CD4-positive, alpha-beta T cell treated with Interleukin-6 for 4 hours (primary cell): Measurements from ENCODE around the gene ACTR2.
"Not testable (repeated sequence)": the region's sequence is repeated elsewhere in the genome, so short reads cannot be mapped to it uniquely, and the experiment has no call there.

Experiments used
- DNase-seq: peaks from one replicate; pipeline ENCODE4 v3.0.0-alpha.2; 2020; ENCODE audit warnings: mixed read lengths

ACTR2 gene

GRCh38 chr2:65231121-65231520, 3.5 kb downstream of the ACTR2 start:
- no peak for DNase-seq

GRCh38 chr2:65231892-65232477, 4.4 kb downstream of the ACTR2 start:
- DNase-seq, result no peak

- no peak for DNase-seq
Observed at GRCh38 chr2:65232636-65233035, 5.0 kb downstream of the ACTR2 start.

DNA sequence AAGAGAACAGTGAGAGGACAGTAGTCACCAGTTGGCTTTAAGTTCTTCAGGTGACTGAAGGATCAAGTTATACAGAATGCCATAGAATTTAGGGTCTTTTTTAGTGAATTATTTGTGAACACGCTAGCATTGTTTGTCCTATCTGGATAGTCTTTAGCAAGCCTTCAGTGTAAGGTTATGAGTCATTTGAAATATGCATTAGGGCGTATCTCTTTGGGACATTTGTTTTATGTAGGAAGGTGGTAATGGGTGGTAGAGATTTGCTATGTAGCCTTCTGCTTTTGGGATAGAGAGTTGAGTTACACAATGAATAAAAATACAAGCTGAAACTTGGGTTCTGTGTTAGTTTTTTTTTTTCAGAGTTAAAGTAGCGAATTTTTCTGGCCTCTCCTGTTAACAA, 13.0 kb downstream of the ACTR2 start:
- no peak for DNase-seq

DNA sequence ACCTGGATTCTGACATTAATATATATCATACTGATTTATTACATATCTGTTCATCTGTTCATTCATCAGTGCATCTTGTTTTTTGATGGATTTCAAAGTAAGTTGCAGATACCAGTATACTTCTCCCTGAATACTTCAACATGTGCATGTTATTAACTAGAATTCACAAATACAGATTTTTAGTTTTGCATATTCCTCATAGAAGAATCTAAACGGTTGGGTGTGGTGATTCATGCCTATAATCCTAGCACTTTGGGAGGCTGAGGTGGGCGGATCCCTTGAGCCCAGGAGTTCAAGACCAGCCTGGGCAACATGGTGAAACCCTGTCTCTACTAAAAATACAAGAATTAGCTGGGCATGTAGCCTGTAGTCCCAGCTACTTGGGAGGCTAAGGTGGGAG, 16.8 kb downstream of the ACTR2 start:
- not testable (repeated sequence) for DNase-seq

DNA sequence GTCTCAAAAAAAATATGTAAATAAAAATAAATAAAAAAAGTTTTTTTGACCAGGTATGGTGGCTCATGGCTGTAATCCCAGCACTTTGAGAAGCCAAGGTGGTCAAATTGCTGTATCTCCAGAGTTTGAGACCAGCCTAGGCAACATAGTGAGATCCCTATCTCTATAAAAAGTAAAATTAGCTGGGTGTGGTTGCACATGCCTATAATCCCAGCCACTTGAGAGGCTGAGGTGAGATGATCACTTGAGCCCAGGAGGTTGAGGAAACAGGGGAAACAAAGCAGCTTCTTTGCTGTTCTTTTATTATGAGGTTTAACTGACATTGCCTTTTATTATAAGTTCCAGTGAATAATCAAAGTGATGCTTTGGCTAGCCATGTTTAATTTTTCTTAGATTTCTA, 25.0 kb downstream of the ACTR2 start:
- DNase-seq, result no peak

DNA sequence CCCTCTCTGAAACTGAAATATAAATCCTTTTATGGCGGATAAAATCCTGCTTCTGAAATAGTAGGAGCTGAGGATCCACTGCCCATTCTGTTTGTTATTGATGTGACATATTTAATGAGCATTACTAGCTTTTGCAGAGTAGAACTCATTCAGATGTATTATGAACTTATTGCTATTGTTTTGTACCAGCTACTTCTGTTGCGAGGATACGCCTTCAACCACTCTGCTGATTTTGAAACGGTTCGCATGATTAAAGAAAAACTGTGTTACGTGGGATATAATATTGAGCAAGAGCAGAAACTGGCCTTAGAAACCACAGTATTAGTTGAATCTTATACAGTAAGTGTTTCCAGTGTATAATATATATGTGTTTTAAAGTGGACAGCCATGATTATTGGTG, 27.7 kb downstream of the ACTR2 start:
- DNase-seq, result no peak

- no peak for DNase-seq
Observed at GRCh38 chr2:65256054-65256453, 28.4 kb downstream of the ACTR2 start.

DNA sequence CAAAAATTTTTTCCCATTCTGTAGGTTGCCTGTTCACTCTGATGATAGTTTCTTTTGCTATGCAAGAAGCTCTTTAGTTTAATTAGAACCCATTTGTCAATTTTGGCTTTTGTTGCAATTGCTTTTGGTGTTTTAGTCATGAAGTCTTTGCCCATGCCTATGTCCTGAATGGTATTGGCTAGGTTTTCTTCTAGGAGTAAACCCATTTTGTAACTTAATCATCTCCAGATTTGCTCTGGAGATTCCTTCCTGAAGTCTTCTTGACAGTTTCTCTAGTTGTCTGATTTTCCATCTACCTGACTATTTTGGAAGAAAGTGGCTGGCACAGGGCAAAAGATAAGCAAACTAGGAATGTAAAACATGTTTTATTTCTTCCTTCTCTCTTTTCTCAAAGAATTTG, 30.2 kb downstream of the ACTR2 start:
- DNase-seq, result not testable (repeated sequence)

DNA sequence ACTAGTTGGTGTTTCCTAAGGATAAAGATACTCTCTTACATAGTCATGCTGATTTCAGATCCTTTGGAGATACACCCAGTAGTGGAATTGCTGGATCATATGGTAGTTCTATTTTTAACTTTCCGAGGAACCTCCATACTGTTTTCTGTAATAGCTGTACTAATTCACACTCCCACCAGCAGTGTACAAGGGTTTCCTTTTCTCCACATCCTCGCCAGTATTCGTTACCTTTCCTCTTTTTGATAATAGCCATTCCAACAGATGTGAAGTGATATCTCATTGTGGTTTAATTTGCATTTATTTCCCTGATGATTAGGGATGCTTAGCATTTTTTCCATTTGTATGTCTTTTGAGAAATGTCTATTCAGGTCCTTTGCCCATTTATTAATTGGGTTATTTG, 34.0 kb downstream of the ACTR2 start:
- no peak for DNase-seq

DNA sequence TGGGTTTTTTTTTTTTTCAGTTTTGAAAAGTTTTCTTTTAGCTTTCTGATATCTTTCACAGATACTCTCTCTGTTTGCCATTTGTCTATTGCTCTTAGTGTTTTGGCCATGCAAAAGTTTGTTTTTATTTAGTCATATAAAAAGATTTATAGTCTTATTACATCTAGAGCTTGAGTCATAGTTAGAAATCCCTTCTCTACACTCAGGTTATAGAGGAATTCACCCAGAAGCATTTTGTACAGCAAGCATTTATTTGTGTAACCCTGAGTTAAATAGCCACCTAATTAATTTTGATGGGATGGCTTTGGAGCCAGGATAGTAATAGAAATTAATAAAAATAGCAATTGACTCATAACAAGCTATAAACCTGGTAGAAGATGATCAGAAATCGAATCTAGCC, 35.6 kb downstream of the ACTR2 start:
- no peak for DNase-seq

DNA sequence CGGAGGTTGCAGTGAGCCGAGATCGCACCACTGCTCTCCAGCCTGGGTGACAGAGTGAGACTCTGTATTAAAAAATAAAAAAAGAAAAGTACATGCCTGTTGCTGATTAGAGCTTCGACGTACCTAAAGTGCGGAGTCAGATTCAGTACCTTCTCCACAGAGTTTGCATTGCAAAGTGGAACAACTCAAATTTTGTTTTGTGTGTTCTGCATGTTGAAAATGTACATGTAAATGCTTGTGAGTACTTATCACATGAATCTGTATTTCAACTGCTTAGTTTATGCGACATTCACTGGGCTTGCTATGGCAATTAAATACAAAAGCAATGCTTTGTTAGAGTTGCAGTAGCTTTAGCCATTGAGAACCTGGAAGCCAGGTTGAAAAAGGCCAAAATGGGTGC, 36.4 kb downstream of the ACTR2 start:
- no peak for DNase-seq

- DNase-seq, result peak; percentile 32
Observed at GRCh38 chr2:65264821-65265670, 37.4 kb downstream of the ACTR2 start.

DNA sequence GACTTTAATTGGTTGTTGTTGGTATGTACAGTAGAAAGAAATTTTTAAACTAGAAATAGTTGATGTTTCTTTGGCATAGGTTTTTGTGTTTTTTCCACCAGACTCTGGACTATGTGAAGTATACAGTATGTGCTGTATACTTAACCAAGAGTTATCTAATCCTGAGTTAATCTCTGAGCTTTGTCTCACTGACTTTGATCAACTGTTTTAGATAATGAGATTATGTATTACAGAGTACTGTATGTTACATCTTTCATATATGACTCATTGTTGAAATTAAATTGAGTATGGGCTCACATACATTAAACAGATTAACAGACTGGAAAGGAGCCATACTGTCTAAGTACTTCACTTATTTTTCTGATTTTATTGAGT, 38.0 kb downstream of the ACTR2 start:
- DNase-seq, result no peak

GRCh38 chr2:65267008-65267407, 39.4 kb downstream of the ACTR2 start:
- DNase-seq, result no peak

GRCh38 chr2:65268957-65269356, 41.3 kb downstream of the ACTR2 start:
- DNase-seq, result no peak

DNA sequence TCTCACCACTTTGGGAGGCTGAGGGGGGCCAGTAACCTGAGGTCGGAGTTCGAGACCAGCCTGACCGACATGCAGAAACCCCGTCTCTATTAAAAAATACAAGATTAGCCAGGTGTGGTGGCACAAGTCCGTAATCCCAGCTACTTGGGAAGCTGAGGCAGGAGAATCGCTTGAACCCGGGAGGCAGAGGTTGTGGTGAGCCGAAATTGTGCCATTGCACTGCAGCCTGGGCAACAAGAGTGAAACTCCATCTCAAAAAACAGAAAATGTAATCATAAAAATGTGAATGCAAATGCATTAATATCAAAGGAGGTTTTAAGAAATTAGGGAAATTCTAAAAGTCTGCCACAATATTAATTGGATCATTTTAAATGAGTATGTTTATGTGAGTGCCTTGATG, 45.7 kb downstream of the ACTR2 start:
- no peak for DNase-seq

DNA sequence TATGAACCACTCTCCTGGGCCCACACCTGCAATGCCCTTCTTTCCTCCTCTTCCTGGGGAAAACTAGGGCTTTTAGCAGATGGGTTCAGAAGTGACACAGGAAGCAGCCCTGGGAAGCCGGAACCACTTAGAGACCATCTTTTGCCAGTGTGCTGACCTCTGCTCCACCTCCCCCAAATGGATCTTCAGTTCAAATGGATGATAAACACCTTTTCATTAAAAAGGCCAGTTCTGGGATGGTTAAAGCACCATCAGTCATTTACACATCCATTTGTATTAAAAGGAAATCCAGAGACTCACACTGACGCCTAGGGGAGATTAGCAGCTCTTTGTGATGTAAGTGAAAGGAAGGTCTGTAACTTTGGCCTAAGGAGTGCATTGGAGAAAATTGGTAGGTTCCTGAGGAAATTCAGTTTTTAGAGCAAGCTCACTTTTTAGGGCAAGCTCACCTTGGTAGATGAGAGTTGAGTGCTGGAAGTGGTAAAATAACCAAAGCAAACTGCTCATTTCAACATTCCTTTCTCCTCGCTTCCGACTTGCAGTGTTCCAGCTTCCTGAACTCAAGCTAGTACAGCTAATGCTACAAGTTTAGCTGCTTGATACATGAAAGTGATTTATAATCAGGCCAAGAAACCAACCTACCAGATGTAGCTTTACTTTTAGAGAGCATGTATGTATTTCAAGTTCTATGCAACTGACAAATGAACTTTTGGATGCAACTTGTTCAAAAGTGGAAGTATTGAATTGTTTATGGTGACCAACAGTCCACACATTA, 47.7 kb downstream of the ACTR2 start:
- no peak for DNase-seq

GRCh38 chr2:65276609-65277008, 49.0 kb downstream of the ACTR2 start:
- DNase-seq, result no peak

DNA sequence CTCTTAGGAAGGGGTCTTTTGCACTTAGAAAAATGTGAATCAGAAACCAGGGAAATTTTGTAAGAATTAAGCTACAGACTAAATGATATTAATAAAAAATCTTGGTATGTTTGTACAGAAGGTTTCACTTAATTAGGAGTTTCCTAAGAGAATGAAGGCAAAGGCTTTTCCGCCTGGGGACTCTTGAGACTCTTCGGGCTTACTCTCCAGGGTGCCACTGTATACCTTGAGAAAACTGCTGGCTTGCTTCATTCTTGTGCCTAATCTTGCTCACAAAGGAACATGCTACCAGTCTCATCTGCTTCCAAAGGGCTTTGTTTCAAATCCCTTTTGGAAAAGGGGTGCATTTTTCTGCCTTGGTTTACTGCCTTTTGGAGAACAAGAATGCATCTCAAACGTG, 49.5 kb downstream of the ACTR2 start:
- DNase-seq, result no peak

GRCh38 chr2:65277791-65278483, 50.3 kb downstream of the ACTR2 start:
- DNase-seq, result no peak

- DNase-seq, result no peak
Observed at GRCh38 chr2:65278531-65278981, 50.9 kb downstream of the ACTR2 start.

DNA sequence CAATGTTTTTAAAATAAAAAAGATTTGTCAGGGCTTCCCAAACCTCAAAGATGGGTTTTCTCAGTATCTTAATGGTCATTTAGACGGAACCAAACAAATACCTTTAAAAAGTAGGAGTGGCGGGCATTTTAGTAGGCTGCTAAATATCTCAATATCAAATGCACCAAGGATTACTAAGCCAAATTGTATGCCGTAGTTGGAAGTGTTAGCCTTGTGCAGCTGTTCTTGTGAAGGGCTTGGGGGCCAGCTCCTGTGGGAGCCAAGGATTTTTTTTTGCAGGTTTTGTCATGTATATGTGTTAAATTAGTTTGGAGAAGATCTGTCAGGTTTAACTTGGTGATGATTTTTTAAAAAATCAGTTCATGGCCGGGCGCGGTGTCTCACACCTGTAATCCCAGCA, 52.1 kb downstream of the ACTR2 start:
- DNase-seq, result no peak
